Brain microvascular endothelial cell (primary cell): ENCODE measurements around the gene ATMIN.

Experiments used
- DNase-seq: peaks from one replicate; pipeline ENCODE4 v3.0.0-alpha.2; 2020
- H3K27ac ChIP-seq: fragments of 250-450 bp; sonication (Bioruptor Pico); 2 replicates; pipeline ENCODE4 v1.5.1; 2020; ENCODE audit warnings: mild to moderate bottlenecking, moderate library complexity
- H3K27me3 ChIP-seq: fragments of 250-450 bp; sonication (Bioruptor Pico); replicated peaks from 2 replicates; pipeline ENCODE4 v1.5.1; 2020; ENCODE audit warnings: mild to moderate bottlenecking
- H3K36me3 ChIP-seq: fragments of 250-450 bp; sonication (Bioruptor Pico); replicated peaks from 2 replicates; pipeline ENCODE4 v1.5.1; 2020; ENCODE audit warnings: mild to moderate bottlenecking
- H3K4me3 ChIP-seq: 2 replicates; pipeline ENCODE4 v1.5.1; 2011; ENCODE audit warnings: low read depth, mild to moderate bottlenecking, control low read depth, low read length, moderate library complexity
- in situ Hi-C: cut with HindIII; loops from 2 replicates; pipeline ENCODE4 v1.10.0; 2017; ENCODE audit warnings: low sequenced_read_pairs, low pct_ligation_motif_present
- TF ChIP-seq, protein P1 (sequence below): IDR thresholded peaks from 2 replicates; pipeline ENCODE4 v1.5.1; 2011; ENCODE audit warnings: low read depth, mild to moderate bottlenecking, moderate library complexity, low read length, control low read depth, inconsistent platforms; ENCODE audit errors: missing control alignments

Gene ATMIN

DNA sequence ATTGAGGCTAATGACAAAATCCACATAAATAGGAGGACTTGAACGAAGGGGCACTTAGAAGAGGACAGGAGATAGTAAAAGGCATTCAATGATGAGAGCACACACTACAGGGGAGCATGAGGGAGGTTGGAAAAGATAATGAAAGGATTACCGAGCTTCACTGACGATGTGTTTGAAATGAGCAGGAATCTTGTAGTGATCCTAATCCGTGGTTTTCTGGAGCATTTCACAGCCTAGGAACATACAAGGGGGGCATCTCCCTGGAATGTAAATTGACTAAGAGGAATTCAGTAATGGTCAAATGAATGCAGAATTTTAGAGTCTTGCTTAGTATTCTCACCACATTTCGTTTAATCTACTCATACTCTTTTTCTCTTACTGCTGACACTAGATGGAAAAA is 5.2 kb downstream of the ATMIN start:
- DNase-seq = no peak
- Histone ChIP-seq H3K27ac (no peak overlapping the region), H3K27me3 (no peaks in the 10 kb centered on the region), H3K36me3 (peaks cover 34% of the 10 kb centered on the region), H3K4me3 (no peak overlapping the region)
- in situ Hi-C loops = no loop called here
- TF ChIP-seq, protein P1, sequence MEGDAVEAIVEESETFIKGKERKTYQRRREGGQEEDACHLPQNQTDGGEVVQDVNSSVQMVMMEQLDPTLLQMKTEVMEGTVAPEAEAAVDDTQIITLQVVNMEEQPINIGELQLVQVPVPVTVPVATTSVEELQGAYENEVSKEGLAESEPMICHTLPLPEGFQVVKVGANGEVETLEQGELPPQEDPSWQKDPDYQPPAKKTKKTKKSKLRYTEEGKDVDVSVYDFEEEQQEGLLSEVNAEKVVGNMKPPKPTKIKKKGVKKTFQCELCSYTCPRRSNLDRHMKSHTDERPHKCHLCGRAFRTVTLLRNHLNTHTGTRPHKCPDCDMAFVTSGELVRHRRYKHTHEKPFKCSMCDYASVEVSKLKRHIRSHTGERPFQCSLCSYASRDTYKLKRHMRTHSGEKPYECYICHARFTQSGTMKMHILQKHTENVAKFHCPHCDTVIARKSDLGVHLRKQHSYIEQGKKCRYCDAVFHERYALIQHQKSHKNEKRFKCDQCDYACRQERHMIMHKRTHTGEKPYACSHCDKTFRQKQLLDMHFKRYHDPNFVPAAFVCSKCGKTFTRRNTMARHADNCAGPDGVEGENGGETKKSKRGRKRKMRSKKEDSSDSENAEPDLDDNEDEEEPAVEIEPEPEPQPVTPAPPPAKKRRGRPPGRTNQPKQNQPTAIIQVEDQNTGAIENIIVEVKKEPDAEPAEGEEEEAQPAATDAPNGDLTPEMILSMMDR = no peak

DNA sequence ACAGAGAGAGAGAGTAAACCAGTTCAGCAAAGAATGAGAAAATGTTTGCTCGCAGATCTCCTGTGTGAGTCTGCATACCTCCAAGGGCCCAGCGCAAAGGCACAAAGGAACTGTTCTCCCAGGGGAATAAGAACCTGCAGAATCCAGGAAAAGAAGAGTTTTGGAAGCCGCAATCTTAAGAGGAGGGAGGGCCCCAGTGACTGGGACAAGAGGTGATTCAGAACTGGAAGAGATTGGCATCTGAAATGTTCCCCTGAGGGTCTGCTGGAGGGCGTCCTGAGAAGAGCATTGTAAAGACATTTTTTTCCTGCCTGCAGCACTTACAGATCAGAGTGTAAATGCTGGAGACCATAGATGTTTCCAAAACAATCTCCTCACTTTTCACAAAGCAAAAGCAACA is 6.1 kb downstream of the ATMIN start:
- DNase-seq = no peak
- Histone ChIP-seq H3K4me3 (no peak overlapping the region), H3K27ac (no peak overlapping the region), H3K36me3 (peaks cover 34% of the 10 kb centered on the region), H3K27me3 (no peaks in the 10 kb centered on the region)
- in situ Hi-C loops = no loop called here
- TF ChIP-seq, protein P1 = no peak

DNA sequence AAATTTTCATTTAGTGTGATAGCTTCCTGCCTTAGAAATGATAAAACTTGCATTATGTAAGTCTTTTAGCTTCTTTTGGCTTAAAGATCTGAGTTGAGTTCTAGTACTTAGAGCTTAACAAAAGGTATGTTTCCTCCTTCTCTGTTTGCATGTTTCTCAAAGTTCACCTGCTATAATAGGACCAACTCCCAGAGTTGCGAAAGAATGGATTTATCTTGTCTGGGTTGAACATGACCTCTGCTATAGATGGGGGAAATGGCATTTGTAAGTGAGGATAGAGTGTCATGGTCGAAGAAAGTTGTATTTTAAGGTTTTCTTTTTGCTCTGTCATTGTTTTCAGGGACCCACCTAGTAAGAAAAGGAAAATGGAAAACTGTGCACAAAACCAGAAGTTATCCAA is 7.2 kb downstream of the ATMIN start:
- in situ Hi-C loops = no loop called here
- Histone ChIP-seq H3K27me3 (no peaks in the 10 kb centered on the region), H3K27ac (no peak overlapping the region), H3K36me3 (peaks cover 34% of the 10 kb centered on the region), H3K4me3 (no peak overlapping the region)
- TF ChIP-seq, protein P1 = no peak
- DNase-seq = no peak

DNA sequence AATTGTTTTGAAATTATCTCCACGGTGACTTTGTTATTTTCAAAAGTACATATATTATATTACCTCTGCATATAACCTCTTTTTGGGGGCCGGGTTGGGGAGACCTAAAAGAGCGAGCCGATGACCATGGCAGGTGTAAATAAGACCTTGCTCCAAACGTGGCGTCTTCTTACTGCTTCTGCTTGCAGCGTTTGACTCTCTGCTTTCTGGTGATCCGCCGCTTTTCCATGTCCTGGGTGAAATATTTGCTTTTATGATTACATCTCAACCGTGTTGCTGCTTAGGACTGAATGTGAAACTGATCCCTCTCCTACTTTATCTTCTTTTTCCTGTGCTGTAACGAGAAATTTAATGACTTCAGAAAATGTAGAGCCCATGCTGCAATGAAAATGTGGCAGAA is 18.1 kb downstream of the ATMIN start:
- TF ChIP-seq, protein P1 = no peak
- Histone ChIP-seq H3K36me3 (no peaks in the 10 kb centered on the region), H3K27ac (no peak overlapping the region), H3K27me3 (no peaks in the 10 kb centered on the region), H3K4me3 (no peak overlapping the region)
- in situ Hi-C loops = no loop called here
- DNase-seq = no peak

DNA sequence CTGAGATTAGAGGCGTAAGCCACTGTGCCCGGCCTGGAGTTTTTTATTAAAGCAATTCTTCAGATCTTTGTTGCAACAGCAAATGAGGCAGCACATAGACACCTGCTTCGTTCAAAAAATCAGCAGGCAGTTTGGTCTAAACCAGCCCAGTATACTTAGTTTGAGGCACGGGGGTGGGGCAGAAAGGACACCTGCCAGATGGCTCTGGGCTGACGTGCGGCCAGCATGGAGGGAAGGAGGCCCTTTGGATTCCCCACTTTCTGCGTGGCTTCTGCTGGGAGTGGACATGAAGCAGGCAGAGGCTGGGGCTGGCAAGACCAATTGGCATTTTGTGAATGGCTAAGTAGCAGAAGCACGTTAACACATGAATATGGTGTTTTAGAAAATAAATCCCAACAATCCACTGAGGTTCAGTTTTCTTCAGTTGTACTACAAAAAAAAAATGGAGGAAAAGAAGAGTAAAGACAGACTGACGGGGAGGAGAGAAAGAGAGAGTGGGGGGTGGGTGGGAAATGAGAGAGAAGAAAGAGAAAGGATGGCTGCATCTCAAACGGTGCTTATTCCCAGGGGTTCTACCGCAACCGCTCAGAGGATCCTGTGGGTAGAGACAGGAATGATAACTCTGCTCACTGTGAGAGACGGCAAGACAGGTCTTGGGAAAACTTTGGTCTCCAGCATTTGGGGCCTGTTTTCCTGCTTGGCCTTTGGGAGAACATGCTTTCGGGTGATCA is 25.1 kb downstream of the ATMIN start:
- DNase-seq = no peak
- Histone ChIP-seq H3K4me3 (no peak overlapping the region), H3K27ac (no peak overlapping the region), H3K36me3 (no peaks in the 10 kb centered on the region), H3K27me3 (no peaks in the 10 kb centered on the region)
- in situ Hi-C loops = no loop called here
- TF ChIP-seq, protein P1 = no peak

DNA sequence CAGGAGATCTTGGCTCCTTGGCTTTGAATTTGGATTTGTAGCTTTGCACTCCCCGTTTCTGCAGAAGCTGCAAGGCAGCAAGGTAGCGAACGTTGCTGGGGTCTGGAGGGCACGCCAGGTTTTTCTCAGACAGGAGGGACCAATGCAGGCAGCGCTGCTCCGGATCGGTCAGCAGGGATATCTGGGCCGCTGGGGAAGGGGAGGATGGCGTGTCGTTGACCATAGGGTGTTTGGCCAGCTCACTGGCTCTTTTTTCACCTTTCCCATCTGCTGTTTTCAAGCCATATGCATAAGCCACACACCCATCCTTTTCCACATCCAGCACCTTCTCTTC is 25.6 kb downstream of the ATMIN start:
- H3K27me3 ChIP-seq = no peaks in the 10 kb centered on the region
- no peaks in the 10 kb centered on the region for H3K36me3 ChIP-seq
- no peak for DNase-seq
- TF ChIP-seq, protein P1 = no peak
- H3K27ac ChIP-seq = no peak overlapping the region
- in situ Hi-C loops = no loop called here
- H3K4me3 ChIP-seq = no peak overlapping the region
